SU-DHL-6 (cell line): ENCODE results near the gene COX4I1.

Experiments
- H2AFZ ChIP-seq: fragments of 200-600 bp; sonication (generic); 2 replicates; pipeline ENCODE4 v1.6.1; 2014; ENCODE audit warnings: low read depth, mild to moderate bottlenecking, moderate library complexity, mixed read lengths, antibody characterized with exemption, low read length; ENCODE audit not compliant: severe bottlenecking
- H3F3A ChIP-seq: fragments of 200-600 bp; shearing (Covaris generic); 2 replicates; pipeline ENCODE4 v1.6.0; 2016; ENCODE audit warnings: antibody characterized with exemption, mild to moderate bottlenecking; ENCODE audit not compliant: insufficient read depth
- H3K27ac ChIP-seq: fragments of 200-600 bp; sonication (generic); 2 replicates; pipeline ENCODE4 v1.5.1; 2016; ENCODE audit warnings: low read depth, mild to moderate bottlenecking, low read length, moderate library complexity, mixed read lengths
- H3K27me3 ChIP-seq: fragments of 200-600 bp; sonication (generic), shearing (Covaris generic); 2 replicates; pipeline ENCODE4 v1.6.0; 2014; ENCODE audit warnings: mild to moderate bottlenecking, low read length
- H3K36me3 ChIP-seq: fragments of 200-600 bp; sonication (generic); 2 replicates; pipeline ENCODE4 v1.6.1; 2014; ENCODE audit warnings: mild to moderate bottlenecking, low read length, mixed read lengths
- H3K4me2 ChIP-seq: fragments of 300-600, 200-600 bp; shearing (Covaris generic), sonication (generic); 2 replicates; pipeline ENCODE4 v1.6.0; 2014; ENCODE audit warnings: low read length, low read depth, mild to moderate bottlenecking; ENCODE audit not compliant: poor library complexity, severe bottlenecking
- H3K4me3 ChIP-seq: fragments of 200-600 bp; sonication (generic); 2 replicates; pipeline ENCODE4 v1.5.1; 2014; ENCODE audit warnings: antibody characterized with exemption, low read length, mild to moderate bottlenecking, mixed read lengths; ENCODE audit not compliant: insufficient read depth, poor library complexity, severe bottlenecking
- H3K79me2 ChIP-seq: fragments of 200-600 bp; sonication (generic); 2 replicates; pipeline ENCODE4 v1.6.1; 2014; ENCODE audit warnings: mild to moderate bottlenecking, low read length, moderate library complexity; ENCODE audit not compliant: insufficient read depth
- H3K9ac ChIP-seq: fragments of 200-600 bp; sonication (generic); 2 replicates; pipeline ENCODE4 v1.7.0; 2014; ENCODE audit warnings: mild to moderate bottlenecking, low read length
- H3K9me2 ChIP-seq: fragments of 200-600 bp; sonication (generic); replicated peaks from 2 replicates; pipeline ENCODE4 v1.6.1; 2014; ENCODE audit warnings: low read length; ENCODE audit not compliant: insufficient read depth
- H3K9me3 ChIP-seq: fragments of 200-600 bp; sonication (generic); 2 replicates; pipeline ENCODE4 v1.6.1; 2014; ENCODE audit warnings: low read length, mixed read lengths; ENCODE audit not compliant: insufficient read depth
- H4K20me1 ChIP-seq: fragments of 200-600 bp; sonication (generic); 2 replicates; pipeline ENCODE4 v1.6.1; 2014; ENCODE audit warnings: low read depth, mild to moderate bottlenecking, antibody characterized with exemption, low read length, moderate library complexity, mixed read lengths
- CTCF ChIP-seq: fragments of 200-600 bp; sonication (generic); IDR thresholded peaks from one replicate; pipeline ENCODE4 v1.5.1; 2017; ENCODE audit warnings: antibody characterized with exemption, mild to moderate bottlenecking, low read length, moderate library complexity; ENCODE audit not compliant: insufficient read depth, poor library complexity, severe bottlenecking
- EZH2phosphoT487 ChIP-seq: fragments of 200-600 bp; sonication (generic), shearing (Covaris generic); conservative IDR thresholded peaks from 2 replicates; pipeline ENCODE4 v1.6.1; 2018; ENCODE audit warnings: mild to moderate bottlenecking, antibody characterized with exemption, low read length, moderate library complexity, mixed read lengths

COX4I1 gene

GRCh38 chr16:85809645-85810044 is 10.2 kb downstream of the COX4I1 start:
- no peak for TF ChIP-seq CTCF
- TF ChIP-seq EZH2phosphoT487 = no peak
- Histone ChIP-seq H3K27me3 (no peaks in the 10 kb centered on the region), H4K20me1 (no peaks in the 10 kb centered on the region), H3K9me2 (no peaks in the 10 kb centered on the region), H3K27ac (no peak overlapping the region), H2AFZ (no peak overlapping the region), H3K4me3 (no peak overlapping the region), H3K9ac (no peak overlapping the region), H3K79me2 (no peaks in the 10 kb centered on the region), H3K9me3 (no peaks in the 10 kb centered on the region), H3K4me2 (no peak overlapping the region), H3F3A (no peaks in the 10 kb centered on the region), H3K36me3 (no peaks in the 10 kb centered on the region)

GRCh38 chr16:85810097-85810741 is 10.7 kb downstream of the COX4I1 start:
- Histone ChIP-seq H3K4me2 (no peak overlapping the region), H3K4me3 (no peak overlapping the region), H4K20me1 (no peaks in the 10 kb centered on the region), H3K27ac (no peak overlapping the region), H3K9me3 (no peaks in the 10 kb centered on the region), H3K27me3 (no peaks in the 10 kb centered on the region), H3K9me2 (no peaks in the 10 kb centered on the region), H2AFZ (no peak overlapping the region), H3K79me2 (no peaks in the 10 kb centered on the region), H3F3A (no peaks in the 10 kb centered on the region), H3K36me3 (no peaks in the 10 kb centered on the region), H3K9ac (no peak overlapping the region)
- TF ChIP-seq CTCF = no peak
- TF ChIP-seq EZH2phosphoT487 = no peak

- Histone ChIP-seq H3F3A (no peaks in the 10 kb centered on the region), H3K27ac (no peak overlapping the region), H3K9ac (no peak overlapping the region), H3K4me3 (no peak overlapping the region), H3K9me2 (no peaks in the 10 kb centered on the region), H3K79me2 (no peaks in the 10 kb centered on the region), H3K27me3 (no peaks in the 10 kb centered on the region), H3K36me3 (no peaks in the 10 kb centered on the region), H3K9me3 (no peaks in the 10 kb centered on the region), H2AFZ (no peak overlapping the region), H4K20me1 (no peaks in the 10 kb centered on the region), H3K4me2 (no peak overlapping the region)
- no peak for TF ChIP-seq CTCF
- TF ChIP-seq EZH2phosphoT487 = no peak
Observed at GRCh38 chr16:85810742-85811115, 11.2 kb downstream of the COX4I1 start.
